ENCODE data around the gene MAGI2. TPM values are rescaled to one million over a fixed set of nuclear protein-coding genes. Genes with fewer than 3 reads are reported as not detected.

MAGI2 gene
- total RNA-seq, 1 experiment from 2014 or later, result 0.22 TPM

- Histone ChIP-seq H2AFZ (ENCODE audit: low read depth, low read length, poor library complexity, severe bottlenecking) (no peak overlapping the region), H3K4me2 (ENCODE audit: low read length) (no peak overlapping the region), H3K79me2 (ENCODE audit: insufficient read depth, low read length) (no peaks in the 10 kb centered on the region), H3K27ac (ENCODE audit: low read depth, low read length) (no peak overlapping the region), H4K20me1 (ENCODE audit: insufficient read depth) (no peaks in the 10 kb centered on the region), H3K9me3 (ENCODE audit: control insufficient read depth in 1 of 2, insufficient read depth in 1 of 2, low read depth in 1 of 2, low read length in 2 of 2) (no peaks in the 10 kb centered on the region), H3K9ac (ENCODE audit: low read length) (no peak overlapping the region), H3K27me3 (ENCODE audit: insufficient read depth, low read length) (no peaks in the 10 kb centered on the region), H3K4me1 (ENCODE audit: control insufficient read depth in 1 of 2, insufficient read depth in 2 of 2, low read length in 2 of 2) (peaks cover 10 to 13% of the 10 kb centered on the region in 2 experiments; a peak in 3 of 4 replicates), H3K4me3 (replicated peaks in 1 of 2; ENCODE audit: low read depth in 1 of 2, low read length in 2 of 2) (no peak overlapping the region), H3K36me3 (ENCODE audit: control insufficient read depth in 1 of 2, insufficient read depth in 2 of 2, low read length in 2 of 2) (no peaks in the 10 kb centered on the region), H3K9me2 (ENCODE audit: insufficient read depth) (no peaks in the 10 kb centered on the region)
- RAD21 ChIA-PET (ENCODE audit: low non-redundant PET in 1 of 2, low total read pairs in 2 of 2, uncharacterized antibody in 2 of 2, unreplicated experiment in 2 of 2), result no interaction called here
- ATAC-seq, result no peak
- no TSS peak for BruUV-seq (replicated peaks)
- DNase-seq (ENCODE audit: low read depth, low spot score), result no peak
- intact Hi-C loops (cut with micrococcal nuclease), result loop anchor here (10.0 kb wide), 1 partner anchor 524 kb away; no protein-coding TSS in a partner anchor
- CTCF ChIA-PET, result no interaction called here
- POLR2A ChIA-PET, result no interaction called here
- TF ChIP-seq, protein P1, sequence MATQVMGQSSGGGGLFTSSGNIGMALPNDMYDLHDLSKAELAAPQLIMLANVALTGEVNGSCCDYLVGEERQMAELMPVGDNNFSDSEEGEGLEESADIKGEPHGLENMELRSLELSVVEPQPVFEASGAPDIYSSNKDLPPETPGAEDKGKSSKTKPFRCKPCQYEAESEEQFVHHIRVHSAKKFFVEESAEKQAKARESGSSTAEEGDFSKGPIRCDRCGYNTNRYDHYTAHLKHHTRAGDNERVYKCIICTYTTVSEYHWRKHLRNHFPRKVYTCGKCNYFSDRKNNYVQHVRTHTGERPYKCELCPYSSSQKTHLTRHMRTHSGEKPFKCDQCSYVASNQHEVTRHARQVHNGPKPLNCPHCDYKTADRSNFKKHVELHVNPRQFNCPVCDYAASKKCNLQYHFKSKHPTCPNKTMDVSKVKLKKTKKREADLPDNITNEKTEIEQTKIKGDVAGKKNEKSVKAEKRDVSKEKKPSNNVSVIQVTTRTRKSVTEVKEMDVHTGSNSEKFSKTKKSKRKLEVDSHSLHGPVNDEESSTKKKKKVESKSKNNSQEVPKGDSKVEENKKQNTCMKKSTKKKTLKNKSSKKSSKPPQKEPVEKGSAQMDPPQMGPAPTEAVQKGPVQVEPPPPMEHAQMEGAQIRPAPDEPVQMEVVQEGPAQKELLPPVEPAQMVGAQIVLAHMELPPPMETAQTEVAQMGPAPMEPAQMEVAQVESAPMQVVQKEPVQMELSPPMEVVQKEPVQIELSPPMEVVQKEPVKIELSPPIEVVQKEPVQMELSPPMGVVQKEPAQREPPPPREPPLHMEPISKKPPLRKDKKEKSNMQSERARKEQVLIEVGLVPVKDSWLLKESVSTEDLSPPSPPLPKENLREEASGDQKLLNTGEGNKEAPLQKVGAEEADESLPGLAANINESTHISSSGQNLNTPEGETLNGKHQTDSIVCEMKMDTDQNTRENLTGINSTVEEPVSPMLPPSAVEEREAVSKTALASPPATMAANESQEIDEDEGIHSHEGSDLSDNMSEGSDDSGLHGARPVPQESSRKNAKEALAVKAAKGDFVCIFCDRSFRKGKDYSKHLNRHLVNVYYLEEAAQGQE (IDR thresholded peaks at IDR 0.05; ENCODE audit: low read depth), result no peak
Observed at GRCh38 chr7:79500759-79501158, 47.3 kb upstream of the MAGI2 start.

DNA sequence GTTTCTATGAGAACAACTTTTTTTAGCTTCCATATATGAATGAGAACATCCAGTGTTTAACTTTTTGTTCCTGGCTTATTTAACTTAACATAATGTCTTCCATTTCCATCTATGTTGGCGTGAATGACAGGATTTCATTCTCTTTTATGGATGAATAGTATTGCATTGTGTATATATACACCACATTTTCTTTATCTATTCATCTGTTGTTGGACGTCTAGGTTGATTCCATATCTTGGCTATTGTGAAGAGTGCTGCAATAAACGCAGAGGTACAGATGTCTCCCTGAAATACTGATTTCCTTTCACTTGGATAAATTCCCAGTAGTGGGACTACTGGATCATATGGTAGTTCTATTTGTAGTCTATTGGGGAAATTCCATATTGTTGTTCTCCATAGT is 44.3 kb upstream of the MAGI2 start:
- no TSS peak for BruUV-seq (replicated peaks)
- no peak for ATAC-seq
- RAD21 ChIA-PET (ENCODE audit: low non-redundant PET in 1 of 2, low total read pairs in 2 of 2, uncharacterized antibody in 2 of 2, unreplicated experiment in 2 of 2), result no interaction called here
- Histone ChIP-seq H3K9me2 (ENCODE audit: insufficient read depth) (no peaks in the 10 kb centered on the region), H4K20me1 (ENCODE audit: insufficient read depth) (no peaks in the 10 kb centered on the region), H3K4me3 (replicated peaks in 1 of 2; ENCODE audit: low read depth in 1 of 2, low read length in 2 of 2) (no peak overlapping the region), H2AFZ (ENCODE audit: low read depth, low read length, poor library complexity, severe bottlenecking) (no peak overlapping the region), H3K36me3 (ENCODE audit: control insufficient read depth in 1 of 2, insufficient read depth in 2 of 2, low read length in 2 of 2) (no peaks in the 10 kb centered on the region), H3K27ac (ENCODE audit: low read depth, low read length) (no peak overlapping the region), H3K4me2 (ENCODE audit: low read length) (no peak overlapping the region), H3K4me1 (ENCODE audit: control insufficient read depth in 1 of 2, insufficient read depth in 2 of 2, low read length in 2 of 2) (no peaks in the 10 kb centered on the region), H3K9ac (ENCODE audit: low read length) (no peak overlapping the region), H3K27me3 (ENCODE audit: insufficient read depth, low read length) (no peaks in the 10 kb centered on the region), H3K79me2 (ENCODE audit: insufficient read depth, low read length) (no peaks in the 10 kb centered on the region), H3K9me3 (ENCODE audit: control insufficient read depth in 1 of 2, insufficient read depth in 1 of 2, low read depth in 1 of 2, low read length in 2 of 2) (no peaks in the 10 kb centered on the region)
- no peak for TF ChIP-seq EZH2 (IDR thresholded peaks at IDR 0.05)
- TF ChIP-seq ZFX (IDR thresholded peaks at IDR 0.05), result no peak
- no peak for TF ChIP-seq SP1 (IDR thresholded peaks at IDR 0.05; ENCODE audit: low read depth)
- TF ChIP-seq, protein P1 (IDR thresholded peaks at IDR 0.05; ENCODE audit: low read depth), result no peak
- TF ChIP-seq EZH2phosphoT487 (IDR thresholded peaks at IDR 0.05; ENCODE audit: borderline replicate concordance), result no peak
- TF ChIP-seq YY1 (IDR thresholded peaks at IDR 0.05; ENCODE audit: extremely low read depth, insufficient replicate concordance, low read depth, low read length), result no peak
- TF ChIP-seq POLR2AphosphoS5 (IDR thresholded peaks at IDR 0.05; ENCODE audit: low read depth, low read length), result no peak
- TF ChIP-seq TCF7L2 (IDR thresholded peaks at IDR 0.05; ENCODE audit: borderline replicate concordance, extremely low read depth, insufficient read depth, insufficient read length), result no peak
- TF ChIP-seq, protein P2, sequence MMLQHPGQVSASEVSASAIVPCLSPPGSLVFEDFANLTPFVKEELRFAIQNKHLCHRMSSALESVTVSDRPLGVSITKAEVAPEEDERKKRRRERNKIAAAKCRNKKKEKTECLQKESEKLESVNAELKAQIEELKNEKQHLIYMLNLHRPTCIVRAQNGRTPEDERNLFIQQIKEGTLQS (IDR thresholded peaks at IDR 0.05), result no peak
- no peak for TF ChIP-seq RAD21 (IDR thresholded peaks at IDR 0.05; ENCODE audit: low read depth)
- TF ChIP-seq ZNF274 (IDR thresholded peaks at IDR 0.05; ENCODE audit: low read depth, low read length), result no peak
- TF ChIP-seq POLR2A (IDR thresholded peaks at IDR 0.05; ENCODE audit: borderline replicate concordance, extremely low read depth, insufficient read depth, insufficient read length), result no peak
- no peak for TF ChIP-seq CEBPB (IDR thresholded peaks at IDR 0.05; ENCODE audit: low read depth)
- CTCF ChIA-PET, result no interaction called here
- DNase-seq (ENCODE audit: low read depth, low spot score), result no peak
- intact Hi-C loops (cut with micrococcal nuclease), result no loop called here
- POLR2A ChIA-PET, result no interaction called here
